ENCODE measurements around the gene LRG1. TPM values are rescaled to one million over a fixed set of nuclear protein-coding genes. Genes with fewer than 3 reads are reported as not detected.

LRG1 gene
- polyA plus RNA-seq, 1 donor (not counting 4 experiments of a cell fraction or from before 2014, with no cell fraction given) = 1.2 TPM

GRCh38 chr19:4512070-4512469 lies 27.8 kb downstream of the LRG1 start:
- no peaks in the 10 kb centered on the region for H3K36me3 ChIP-seq (ENCODE audit: control insufficient read depth in 2 of 2, extremely low read depth in 1 of 2, insufficient read depth in 2 of 2, low read length in 2 of 2)
- dilution Hi-C loops (cut with MboI; ENCODE audit: extremely low pct_ligation_motif_present, low sequenced_read_pairs) = no loop called here

GRCh38 chr19:4511300-4512054 lies 28.4 kb downstream of the LRG1 start:
- FAIRE-seq (no peak), DNase-seq (ENCODE audit: low read depth, low spot score) (no peak)
- H3K4me3 ChIP-seq (ENCODE audit: control insufficient read depth in 2 of 3, extremely low read depth in 1 of 3, insufficient read depth in 2 of 3, low read depth in 1 of 3, low read length in 3 of 3) = no peak overlapping the region
- no peak for TF ChIP-seq CTCF (optimal IDR thresholded peaks at IDR 0.05 in 1 of 3, IDR thresholded peaks at IDR 0.05 in 1 of 3, conservative IDR thresholded peaks at IDR 0.05 in 1 of 3; ENCODE audit: extremely low read depth in 1 of 3, insufficient read depth in 2 of 3, low read length in 3 of 3)
- no peak for TF ChIP-seq EZH2 (IDR thresholded peaks at IDR 0.05; ENCODE audit: low read length)
- no peak overlapping the region for H3K27ac ChIP-seq (ENCODE audit: control insufficient read depth, insufficient read depth, low read length)
- no peak overlapping the region for H3K9ac ChIP-seq (ENCODE audit: control insufficient read depth, extremely low read depth, insufficient read depth, low read length)
- H3K36me3 ChIP-seq (ENCODE audit: control insufficient read depth in 2 of 2, extremely low read depth in 1 of 2, insufficient read depth in 2 of 2, low read length in 2 of 2) = peaks cover 0 to 2% of the 10 kb centered on the region in 2 experiments
- H4K20me1 ChIP-seq (ENCODE audit: control insufficient read depth, extremely low read depth, insufficient read depth, low read length) = no peaks in the 10 kb centered on the region
- no peak overlapping the region for H2AFZ ChIP-seq (ENCODE audit: control insufficient read depth, low read length)
- dilution Hi-C loops (cut with MboI; ENCODE audit: extremely low pct_ligation_motif_present, low sequenced_read_pairs) = no loop called here
- H3K9me3 ChIP-seq (ENCODE audit: control insufficient read depth, low read depth, low read length) = no peaks in the 10 kb centered on the region
- no peaks in the 10 kb centered on the region for H3K27me3 ChIP-seq (ENCODE audit: control insufficient read depth, extremely low read depth, insufficient read depth, low read length)
- H3K79me2 ChIP-seq (ENCODE audit: control insufficient read depth, insufficient read depth, low read length) = no peaks in the 10 kb centered on the region
- peaks cover 5% of the 10 kb centered on the region for H3K4me1 ChIP-seq (ENCODE audit: control insufficient read depth, extremely low read depth, insufficient read depth, low read length)
- H3K4me2 ChIP-seq (ENCODE audit: control insufficient read depth, extremely low read depth, insufficient read depth, low read depth, low read length) = no peak overlapping the region
- no peaks in the 10 kb centered on the region for H3K9me1 ChIP-seq (ENCODE audit: control insufficient read depth, extremely low read depth, insufficient read depth, low read length)

More at GRCh38 chr19:4512070-4512469, 27.8 kb downstream of the LRG1 start:
- TF ChIP-seq EZH2 (IDR thresholded peaks at IDR 0.05; ENCODE audit: low read length) (no peak), CTCF (optimal IDR thresholded peaks at IDR 0.05 in 1 of 3, IDR thresholded peaks at IDR 0.05 in 1 of 3, conservative IDR thresholded peaks at IDR 0.05 in 1 of 3; ENCODE audit: extremely low read depth in 1 of 3, insufficient read depth in 2 of 3, low read length in 3 of 3) (no peak)
- no peak for DNase-seq (ENCODE audit: low read depth, low spot score)
- Histone ChIP-seq H4K20me1 (ENCODE audit: control insufficient read depth, extremely low read depth, insufficient read depth, low read length) (no peaks in the 10 kb centered on the region), H3K27ac (ENCODE audit: control insufficient read depth, insufficient read depth, low read length) (no peak overlapping the region), H3K9me1 (ENCODE audit: control insufficient read depth, extremely low read depth, insufficient read depth, low read length) (no peaks in the 10 kb centered on the region), H3K79me2 (ENCODE audit: control insufficient read depth, insufficient read depth, low read length) (no peaks in the 10 kb centered on the region), H3K4me1 (ENCODE audit: control insufficient read depth, extremely low read depth, insufficient read depth, low read length) (no peaks in the 10 kb centered on the region), H3K9me3 (ENCODE audit: control insufficient read depth, low read depth, low read length) (no peaks in the 10 kb centered on the region), H3K4me2 (ENCODE audit: control insufficient read depth, extremely low read depth, insufficient read depth, low read depth, low read length) (no peak overlapping the region), H3K4me3 (ENCODE audit: control insufficient read depth in 2 of 3, extremely low read depth in 1 of 3, insufficient read depth in 2 of 3, low read depth in 1 of 3, low read length in 3 of 3) (no peak overlapping the region), H2AFZ (ENCODE audit: control insufficient read depth, low read length) (no peak overlapping the region), H3K27me3 (ENCODE audit: control insufficient read depth, extremely low read depth, insufficient read depth, low read length) (no peaks in the 10 kb centered on the region), H3K9ac (ENCODE audit: control insufficient read depth, extremely low read depth, insufficient read depth, low read length) (no peak overlapping the region)
- no peak for FAIRE-seq
